ENCODE results near the gene SEBOX. TPM values are rescaled to one million over a fixed set of nuclear protein-coding genes. Genes with fewer than 3 reads are reported as not detected.

SEBOX gene
- total and polyA plus RNA-seq, 5 experiments from 2014 or later = not detected

- Mint-ChIP-seq H3K36me3 (no peaks in the 10 kb centered on the region), H3K27ac (peak overlapping the region in 4 of 10 donors; percentile 14 to 72 (median 53)), H3K4me3 (peak overlapping the region; percentile 87 to 95 (median 90)), H3K27me3 (peaks cover 0 to 1% (median 0%) of the 10 kb centered on the region in 5 donors), H3K9me3 (no peaks in the 10 kb centered on the region), H3K4me1 (peaks cover 15 to 32% (median 23%) of the 10 kb centered on the region in 4 donors)
- ATAC-seq (no peak), DNase-seq (no peak)
- POLR2A ChIA-PET = interaction anchor here (3.7 kb wide), 1 partner anchor 14 kb away, joined by 26 read pairs; the partner anchor contains the start of genes IFT20 and TNFAIP1
Observed at GRCh38 chr17:28320215-28321061, 44.6 kb downstream of the SEBOX start.

- ATAC-seq (no peak), DNase-seq (no peak)
- Mint-ChIP-seq H3K4me3 (peak overlapping the region; percentile 87 to 95 (median 90)), H3K27ac (peak overlapping the region in 8 of 10 donors; percentile 37 to 92 (median 88)), H3K4me1 (peaks cover 15 to 32% (median 23%) of the 10 kb centered on the region in 4 donors), H3K36me3 (no peaks in the 10 kb centered on the region), H3K27me3 (peaks cover 0 to 1% (median 0%) of the 10 kb centered on the region in 5 donors), H3K9me3 (no peaks in the 10 kb centered on the region)
- POLR2A ChIA-PET = interaction anchor here (1.0 to 3.7 kb wide), 3 partner anchors 15 to 631 kb away, joined by 3 to 26 read pairs (median 17); partner anchors contain the start of genes IFT20, POLDIP2 and TNFAIP1
Observed at GRCh38 chr17:28319598-28319935, 45.4 kb downstream of the SEBOX start.

- peak; percentile 98 for ATAC-seq
- H3K27me3 Mint-ChIP-seq = peaks cover 0 to 1% (median 0%) of the 10 kb centered on the region in 5 donors
- POLR2A ChIA-PET = interaction anchor here (1.0 to 3.7 kb wide), 3 partner anchors 16 to 631 kb away, joined by 3 to 26 read pairs (median 17); partner anchors contain the start of genes IFT20, POLDIP2 and TNFAIP1
- H3K4me1 Mint-ChIP-seq = peaks cover 15 to 32% (median 23%) of the 10 kb centered on the region in 4 donors
- peak; percentile 87 to 97 (median 92) for DNase-seq
- H3K27ac Mint-ChIP-seq = peak within 1 kb of the TSS; percentile 31 to 92 (median 88)
- H3K4me3 Mint-ChIP-seq = peak within 1 kb of the TSS; percentile 87 to 95 (median 90)
- no peaks in the 10 kb centered on the region for H3K9me3 Mint-ChIP-seq
- H3K36me3 Mint-ChIP-seq = no peaks in the 10 kb centered on the region
Observed at GRCh38 chr17:28318759-28319597, 46.0 kb downstream of the SEBOX start, which contains the start of gene TMEM97. Gene TMEM97, plus strand, starts transcription at chr17:28319200. Its CDS starts 40 bp downstream, at chr17:28319240.

GRCh38 chr17:28317966-28318758 is 46.8 kb downstream of the SEBOX start:
- POLR2A ChIA-PET = interaction anchor here (2.1 to 3.7 kb wide), 2 partner anchors 17 to 40 kb away, joined by 17 to 26 read pairs; partner anchors contain the start of genes IFT20, POLDIP2 and TNFAIP1
- Mint-ChIP-seq H3K4me3 (peak overlapping the region; percentile 87 to 95 (median 90)), H3K27ac (peak overlapping the region in 8 of 10 donors; percentile 10 to 92 (median 84)), H3K9me3 (no peaks in the 10 kb centered on the region), H3K36me3 (no peaks in the 10 kb centered on the region), H3K4me1 (peaks cover 15 to 32% (median 23%) of the 10 kb centered on the region in 4 donors), H3K27me3 (peaks cover 0 to 2% (median 0%) of the 10 kb centered on the region in 5 donors)
- DNase-seq (peak in 1 of 10 donors; percentile 9), ATAC-seq (peak in 1 of 2 donors; percentile 4)

GRCh38 chr17:28317099-28317965 is 47.7 kb downstream of the SEBOX start:
- H3K4me3 Mint-ChIP-seq = peak overlapping the region; percentile 87 to 95 (median 90)
- H3K36me3 Mint-ChIP-seq = no peaks in the 10 kb centered on the region
- DNase-seq = no peak
- H3K27me3 Mint-ChIP-seq = peaks cover 0 to 4% (median 0%) of the 10 kb centered on the region in 5 donors
- POLR2A ChIA-PET = interaction anchor here (2.1 to 3.7 kb wide), 2 partner anchors 18 to 41 kb away, joined by 17 to 26 read pairs; partner anchors contain the start of genes IFT20, POLDIP2 and TNFAIP1
- no peak for ATAC-seq
- H3K27ac Mint-ChIP-seq = peak overlapping the region in 4 of 10 donors; percentile 41 to 81 (median 69)
- peaks cover 15 to 32% (median 23%) of the 10 kb centered on the region in 4 donors for H3K4me1 Mint-ChIP-seq
- H3K9me3 Mint-ChIP-seq = no peaks in the 10 kb centered on the region

GRCh38 chr17:28315846-28316705 is 48.9 kb downstream of the SEBOX start:
- peaks cover 0 to 4% (median 0%) of the 10 kb centered on the region in 5 donors for H3K27me3 Mint-ChIP-seq
- ATAC-seq (no peak), DNase-seq (no peak)
- peaks cover 15 to 32% (median 23%) of the 10 kb centered on the region in 4 donors for H3K4me1 Mint-ChIP-seq
- no peaks in the 10 kb centered on the region for H3K36me3 Mint-ChIP-seq
- H3K4me3 Mint-ChIP-seq = peak overlapping the region in 1 of 10 donors; percentile 26
- no peaks in the 10 kb centered on the region for H3K9me3 Mint-ChIP-seq
- peak overlapping the region in 1 of 10 donors; percentile 51 for H3K27ac Mint-ChIP-seq
- POLR2A ChIA-PET = interaction anchor here (0.7 to 1.4 kb wide), 2 partner anchors 20 to 185 kb away, joined by 3 read pairs; partner anchors contain the start of gene TNFAIP1

GRCh38 chr17:28313841-28314240 is 51.2 kb downstream of the SEBOX start:
- ATAC-seq (no peak), DNase-seq (no peak)
- H3K36me3 Mint-ChIP-seq = no peaks in the 10 kb centered on the region
- H3K27ac Mint-ChIP-seq = no peak overlapping the region
- peaks cover 8 to 11% (median 11%) of the 10 kb centered on the region in 4 donors for H3K4me1 Mint-ChIP-seq
- POLR2A ChIA-PET = no interaction called here
- no peak overlapping the region for H3K4me3 Mint-ChIP-seq
- no peaks in the 10 kb centered on the region for H3K9me3 Mint-ChIP-seq
- peaks cover 0 to 7% (median 1%) of the 10 kb centered on the region in 5 donors for H3K27me3 Mint-ChIP-seq

Small RNA genes within 50 kb of the gene (microRNA-seq; reads per million reads assigned to microRNA genes)
- 1.7 reads per million for gene MIR4723 (ENCODE audit: borderline microRNAs expressed)

Other genes starting within 250 kb of the SEBOX start
- 1 to 10 TPM; 5.9 to 6.2 TPM for gene TMEM97, start 46.0 kb downstream of the SEBOX start, total RNA-seq
- 10 to 100 TPM in 1 of 3 donors, 1 to 10 TPM in 2; 7.1 to 10.1 (median 9.3) TPM for gene TMEM97, start 46.0 kb downstream of the SEBOX start, polyA plus RNA-seq
- 10 to 100 TPM; 32.0 to 38.0 TPM for gene IFT20, start 29.7 kb downstream of the SEBOX start, total RNA-seq
- 10 to 100 TPM; 44.1 to 56.6 (median 54.0) TPM for gene IFT20, start 29.7 kb downstream of the SEBOX start, polyA plus RNA-seq
- gene TNFAIP1, start 29.4 kb downstream of the SEBOX start, total RNA-seq = 10 to 100 TPM; 20.6 to 23.7 TPM
- gene TNFAIP1, start 29.4 kb downstream of the SEBOX start, polyA plus RNA-seq = 1 to 10 TPM; 5.6 to 9.4 (median 7.1) TPM
- 10 to 100 TPM; 35.4 to 37.5 TPM for gene POLDIP2, start 7.7 kb downstream of the SEBOX start, total RNA-seq
- gene POLDIP2, start 7.7 kb downstream of the SEBOX start, polyA plus RNA-seq = 10 to 100 TPM; 81.3 to 90.3 (median 85.6) TPM
- gene VTN, start 5.1 kb upstream of the SEBOX start, total RNA-seq = under 1 TPM in 1 of 2 experiments, not detected in 1; 0.26 TPM
- not detected for gene VTN, start 5.1 kb upstream of the SEBOX start, polyA plus RNA-seq
- gene SARM1, start 6.5 kb upstream of the SEBOX start, total RNA-seq = 10 to 100 TPM; 31.9 to 33.2 TPM
- gene SARM1, start 6.5 kb upstream of the SEBOX start, polyA plus RNA-seq = 1 to 10 TPM; 5.3 to 8.4 (median 7.0) TPM
- gene SLC46A1, start 41.0 kb upstream of the SEBOX start, total RNA-seq = 1 to 10 TPM; 3.2 to 3.8 TPM
- 1 to 10 TPM; 1.0 to 2.7 (median 1.9) TPM for gene SLC46A1, start 41.0 kb upstream of the SEBOX start, polyA plus RNA-seq
- gene SLC13A2, start 108.4 kb upstream of the SEBOX start, total RNA-seq = not detected
- not detected for gene SLC13A2, start 108.4 kb upstream of the SEBOX start, polyA plus RNA-seq
- not detected for gene FOXN1, start 141.1 kb upstream of the SEBOX start, total RNA-seq
- gene FOXN1, start 141.1 kb upstream of the SEBOX start, polyA plus RNA-seq = not detected
- gene UNC119, start 187.4 kb upstream of the SEBOX start, total RNA-seq = 10 to 100 TPM; 36.6 to 43.8 TPM
- 10 to 100 TPM; 18.4 to 27.1 (median 26.6) TPM for gene UNC119, start 187.4 kb upstream of the SEBOX start, polyA plus RNA-seq
- gene PIGS, start 206.3 kb upstream of the SEBOX start, total RNA-seq = 10 to 100 TPM; 51.3 to 51.4 TPM
- gene PIGS, start 206.3 kb upstream of the SEBOX start, polyA plus RNA-seq = 10 to 100 TPM; 36.7 to 48.1 (median 42.0) TPM
- 10 to 100 TPM; 36.1 to 37.5 TPM for gene ALDOC, start 211.7 kb upstream of the SEBOX start, total RNA-seq
- gene ALDOC, start 211.7 kb upstream of the SEBOX start, polyA plus RNA-seq = 10 to 100 TPM; 65.3 to 86.7 (median 78.9) TPM
- 10 to 100 TPM; 10.6 to 11.2 TPM for gene SPAG5, start 233.8 kb upstream of the SEBOX start, total RNA-seq
- 1 to 10 TPM in 1 of 3 donors, under 1 TPM in 2; 0.40 to 2.7 (median 0.81) TPM for gene SPAG5, start 233.8 kb upstream of the SEBOX start, polyA plus RNA-seq
- 10 to 100 TPM; 27.3 to 28.9 TPM for gene RSKR, start 249.0 kb upstream of the SEBOX start, total RNA-seq
- gene RSKR, start 249.0 kb upstream of the SEBOX start, polyA plus RNA-seq = under 1 TPM; 0.11 to 0.75 (median 0.24) TPM